H1 (cell line): ENCODE measurements around the gene DFFB. TPM values are rescaled to one million over a fixed set of nuclear protein-coding genes. Genes with fewer than 3 reads are reported as not detected.

Experiments
- CTCF ChIA-PET: fragments of 300-600 bp; sonication (Branson Sonifier 250); formaldehyde crosslinking; loops from one replicate; lab custom pipeline; 2021; ENCODE audit not compliant: partially characterized antibody; lab: Charles Lee
- POLR2A ChIA-PET: fragments of 300-600 bp; sonication (Branson Sonifier 250); formaldehyde crosslinking; loops from one replicate; lab custom pipeline; 2021; ENCODE audit warnings: inconsistent platforms; ENCODE audit not compliant: partially characterized antibody; lab: Charles Lee
- DNase-seq, 2 experiments: peaks; one replicate each; pipeline versions ENCODE4 v3.0.0 to v3.0.0-alpha.2; 2010 to 2022; ENCODE audit warnings: low spot score in 2 of 2, low read depth in 1 of 2, mixed read lengths in 1 of 2
- FAIRE-seq: peaks from 2 replicates; lab custom pipeline; 2011; peaks lifted over from hg19 to GRCh38; lab: Jason Lieb, UNC
- H2AFZ ChIP-seq: 2 replicates; pipeline ENCODE4 v1.8.1; 2012; ENCODE audit warnings: low read length, inconsistent platforms
- H2AK5ac ChIP-seq: 2 replicates; pipeline ENCODE4 v1.6.1; 2013; ENCODE audit warnings: low read depth, low read length
- H2BK120ac ChIP-seq: replicated peaks from 2 replicates; pipeline ENCODE3; 2013; ENCODE audit warnings: low read depth, low read length, inconsistent platforms
- H2BK12ac ChIP-seq: 2 replicates; pipeline ENCODE4 v1.6.1; 2013; ENCODE audit warnings: low read depth, low read length
- H2BK15ac ChIP-seq: 2 replicates; pipeline ENCODE4 v1.6.1; 2013; ENCODE audit warnings: low read length
- H2BK20ac ChIP-seq: 2 replicates; pipeline ENCODE4 v1.6.1; 2013; ENCODE audit warnings: low read length
- H2BK5ac ChIP-seq: 2 replicates; pipeline ENCODE4 v1.6.1; 2013; ENCODE audit warnings: low read depth, low read length
- H3K14ac ChIP-seq: 2 replicates; pipeline ENCODE4 v1.6.1; 2013; ENCODE audit warnings: inconsistent platforms; ENCODE audit not compliant: insufficient read length
- H3K18ac ChIP-seq: 2 replicates; pipeline ENCODE4 v1.6.1; 2013; ENCODE audit warnings: low read length; ENCODE audit errors: extremely low read depth
- H3K23ac ChIP-seq: 2 replicates; pipeline ENCODE4 v1.6.1; 2013; ENCODE audit warnings: inconsistent platforms; ENCODE audit not compliant: insufficient read length
- H3K23me2 ChIP-seq: 2 replicates; pipeline ENCODE4 v1.6.1; 2013; ENCODE audit warnings: low read depth, low read length
- H3K27ac ChIP-seq: 2 replicates; pipeline ENCODE4 v1.6.1; 2011; ENCODE audit warnings: low read depth, low read length, inconsistent platforms
- H3K27me3 ChIP-seq, 4 experiments: replicated peaks in 1 of 4; 1 replicate in 1 of 4; 2 replicates in 3 of 4; pipeline versions ENCODE4 v1.6.1 to v1.8.1; 2011 to 2013; ENCODE audit warnings: low read length in 3 of 4, mild to moderate bottlenecking in 3 of 4, inconsistent platforms in 2 of 4, mixed read lengths in 2 of 4, moderate library complexity in 1 of 4; ENCODE audit not compliant: control insufficient read depth in 3 of 4, insufficient read depth in 3 of 4; ENCODE audit errors: extremely low read depth in 1 of 4
- H3K36me3 ChIP-seq, 4 experiments: 2 replicates each; pipeline versions ENCODE4 v1.6.1 to v1.8.1; 2011 to 2013; ENCODE audit warnings: mild to moderate bottlenecking in 4 of 4, low read length in 3 of 4, moderate library complexity in 2 of 4, control low read depth in 1 of 4, inconsistent platforms in 1 of 4; ENCODE audit not compliant: insufficient read depth in 4 of 4, control insufficient read depth in 2 of 4
- H3K4ac ChIP-seq: replicated peaks from 2 replicates; pipeline ENCODE3; 2013; ENCODE audit warnings: low read length, low read depth, mixed read lengths, inconsistent platforms; ENCODE audit not compliant: insufficient read length
- H3K4me1 ChIP-seq, 4 experiments: replicated peaks in 1 of 4; 1 replicate in 1 of 4; 2 replicates in 3 of 4; pipeline versions ENCODE4 v1.6.1 to v1.8.1; 2011 to 2013; ENCODE audit warnings: low read length in 3 of 4, inconsistent platforms in 2 of 4, mixed read lengths in 1 of 4; ENCODE audit not compliant: insufficient read depth in 4 of 4, control insufficient read depth in 3 of 4
- H3K4me2 ChIP-seq, 2 experiments: 2 replicates each; pipeline versions ENCODE4 v1.6.1 to v1.8.1; 2011 to 2013; ENCODE audit warnings: low read depth in 2 of 2, low read length in 2 of 2, control low read depth in 1 of 2, inconsistent platforms in 1 of 2, mild to moderate bottlenecking in 1 of 2; ENCODE audit not compliant: insufficient read depth in 1 of 2
- H3K4me3 ChIP-seq, 4 experiments: fragments of 200-600, 300-600 bp in 1 of 4; sonication (generic), shearing (Covaris generic), sonication (Bioruptor Twin) in 1 of 4; 2 replicates each; pipeline versions ENCODE4 v1.5.1 to v1.8.1; 2011 to 2016; ENCODE audit warnings: low read length in 4 of 4, low read depth in 3 of 4, control low read depth in 2 of 4, inconsistent platforms in 2 of 4, mild to moderate bottlenecking in 2 of 4, mixed read lengths in 1 of 4, moderate library complexity in 1 of 4; ENCODE audit not compliant: insufficient read depth in 2 of 4; ENCODE audit errors: extremely low read depth in 1 of 4
- H3K56ac ChIP-seq: replicated peaks from 2 replicates; pipeline ENCODE3; 2013; ENCODE audit warnings: low read depth, mild to moderate bottlenecking, mixed read lengths, low read length, inconsistent platforms; ENCODE audit not compliant: insufficient read length
- H3K79me1 ChIP-seq: 2 replicates; pipeline ENCODE4 v1.6.1; 2013; ENCODE audit warnings: low read depth, low read length, control low read depth
- H3K79me2 ChIP-seq, 2 experiments: 2 replicates each; pipeline versions ENCODE4 v1.6.1 to v1.8.1; 2012 to 2013; ENCODE audit warnings: low read length in 2 of 2, mild to moderate bottlenecking in 2 of 2, inconsistent platforms in 1 of 2; ENCODE audit not compliant: insufficient read depth in 2 of 2, control insufficient read depth in 1 of 2
- H3K9ac ChIP-seq, 4 experiments: replicated peaks in 1 of 4; 1 replicate in 1 of 4; 2 replicates in 3 of 4; pipeline versions ENCODE4 v1.6.1 to v1.8.1; 2011 to 2013; ENCODE audit warnings: low read depth in 3 of 4, low read length in 3 of 4, control low read depth in 2 of 4, mild to moderate bottlenecking in 2 of 4, moderate library complexity in 2 of 4, inconsistent platforms in 1 of 4; ENCODE audit errors: extremely low read depth in 1 of 4
- H3K9me3 ChIP-seq, 2 experiments: 2 replicates each; pipeline versions ENCODE4 v1.6.1 to v1.8.1; 2012 to 2013; ENCODE audit warnings: mild to moderate bottlenecking in 2 of 2, moderate library complexity in 2 of 2, control low read depth in 1 of 2, inconsistent platforms in 1 of 2, low read depth in 1 of 2, low read length in 1 of 2, mixed read lengths in 1 of 2; ENCODE audit not compliant: insufficient read depth in 2 of 2
- H4K20me1 ChIP-seq, 2 experiments: replicated peaks in 1 of 2; 2 replicates each; pipeline versions ENCODE3 to v1.8.1; 2011 to 2013; ENCODE audit warnings: inconsistent platforms in 2 of 2, low read length in 2 of 2, mild to moderate bottlenecking in 1 of 2; ENCODE audit not compliant: insufficient read depth in 2 of 2, control insufficient read depth in 1 of 2
- H4K5ac ChIP-seq: 2 replicates; pipeline ENCODE4 v1.6.1; 2013; ENCODE audit warnings: low read length, low read depth, mixed read lengths, inconsistent platforms; ENCODE audit not compliant: insufficient read length
- H4K8ac ChIP-seq: 2 replicates; pipeline ENCODE4 v1.8.0; 2013; ENCODE audit warnings: mild to moderate bottlenecking, moderate library complexity, low read length, inconsistent platforms; ENCODE audit not compliant: insufficient read depth; ENCODE audit errors: extremely low read depth
- H4K91ac ChIP-seq: replicated peaks from 2 replicates; pipeline ENCODE3; 2013; ENCODE audit warnings: low read length, mixed read lengths, inconsistent platforms; ENCODE audit not compliant: insufficient read length
- ASH2L ChIP-seq: fragments of 200-600, 300-600 bp; sonication (generic); IDR thresholded peaks from one replicate; pipeline ENCODE4 v1.7.1; 2017; ENCODE audit warnings: low read length
- BCL11A ChIP-seq, 2 experiments: IDR thresholded peaks; one replicate each; pipeline ENCODE4 v1.6.1; 2011; ENCODE audit warnings: low read depth in 2 of 2, low read length in 2 of 2, mild to moderate bottlenecking in 2 of 2
- CBX8 ChIP-seq: fragments of 300-800, 300-1000 bp; sonication (generic); IDR thresholded peaks from 2 replicates; pipeline ENCODE4 v1.7.1; 2016; ENCODE audit warnings: low read depth, low read length, borderline replicate concordance
- CEBPB ChIP-seq: IDR thresholded peaks from 2 replicates; pipeline ENCODE4 v1.6.1; 2012; ENCODE audit warnings: low read depth, low read length
- EGR1 ChIP-seq: IDR thresholded peaks from 2 replicates; pipeline ENCODE4 v1.6.1; 2011; ENCODE audit warnings: low read depth, low read length, borderline replicate concordance
- FOSL1 ChIP-seq: IDR thresholded peaks from 2 replicates; pipeline ENCODE4 v1.6.1; 2011; ENCODE audit warnings: mild to moderate bottlenecking, low read depth, low read length, moderate library complexity; ENCODE audit not compliant: insufficient read depth
- KDM1A ChIP-seq: fragments of 200-600, 300-600 bp; sonication (generic); IDR thresholded peaks from 2 replicates; pipeline ENCODE4 v1.7.1; 2016; ENCODE audit warnings: mild to moderate bottlenecking, low read length, borderline replicate concordance
- KDM4A ChIP-seq: IDR thresholded peaks from one replicate; pipeline ENCODE4 v1.7.1; 2012; ENCODE audit warnings: low read depth, mild to moderate bottlenecking, moderate library complexity, low read length, inconsistent platforms; ENCODE audit not compliant: severe bottlenecking
- NANOG ChIP-seq: IDR thresholded peaks from 2 replicates; pipeline ENCODE4 v1.6.1; 2011; ENCODE audit warnings: low read length, low read depth, mild to moderate bottlenecking, inconsistent platforms; ENCODE audit not compliant: insufficient read depth, poor library complexity, severe bottlenecking
- POU5F1 ChIP-seq: IDR thresholded peaks from 2 replicates; pipeline ENCODE4 v1.6.1; 2011; ENCODE audit warnings: low read depth, mild to moderate bottlenecking, low read length, moderate library complexity
- SAP30 ChIP-seq: fragments of 300-600 bp; sonication (generic); IDR thresholded peaks from 2 replicates; pipeline ENCODE4 v1.7.1; 2012; ENCODE audit warnings: low read length, moderate library complexity, mild to moderate bottlenecking, inconsistent platforms; ENCODE audit not compliant: insufficient read depth, insufficient replicate concordance
- SP2 ChIP-seq: IDR thresholded peaks from 2 replicates; pipeline ENCODE4 v1.6.1; 2012; ENCODE audit warnings: mild to moderate bottlenecking, low read length, inconsistent platforms
- TAF7 ChIP-seq: optimal IDR thresholded peaks from 2 replicates; pipeline ENCODE3; 2011; ENCODE audit warnings: low read depth, mild to moderate bottlenecking, inconsistent platforms, low read length, moderate library complexity, borderline replicate concordance
- YY1 ChIP-seq: IDR thresholded peaks from 2 replicates; pipeline ENCODE4 v1.6.1; 2011; ENCODE audit warnings: low read depth, mild to moderate bottlenecking, low read length
- WGBS, 2 experiments: shearing (Covaris generic) in 1 of 2; methylation state at CpG; one replicate each; pipeline versions ENCODE4 v1.1.6 to v1.1.7; 2013 to 2015; ENCODE audit warnings: low lambda C conversion rate in 2 of 2, mixed read lengths in 2 of 2, inconsistent platforms in 1 of 2, low coverage in 1 of 2, missing lambda C conversion rate in 1 of 2; ENCODE audit not compliant: insufficient replicate concordance in 2 of 2, insufficient coverage in 1 of 2, insufficient read length in 1 of 2; ENCODE audit errors: extremely low coverage in 1 of 2, missing lambda C conversion rate in 1 of 2; 5-methylcytosine and 5-hydroxymethylcytosine counted together
- polyA plus RNA-seq, 7 experiments: library from polyadenylated mRNA; depleted of rRNA in 3 of 7; stranded (reverse) in 5 of 7; unstranded in 2 of 7; fragments of >200 nt in 5 of 7; fragments of 200-250 nt in 2 of 7; gene quantifications; 1 replicate in 5 of 7; 2 replicates in 1 of 7; 4 replicates in 1 of 7; pipeline versions ENCODE4 v1.2.1 to v1.2.3, GENCODE V29; 2011 to 2013; ENCODE audit warnings: missing spikeins in 2 of 7, mixed read lengths in 2 of 7
- total RNA-seq: library from RNA; stranded (reverse); fragmentation: NEBNext Ultra II Directional; extraction: Animal tissue kit (Norgen Biotek cat#: 25700); gene quantifications from 2 replicates; pipeline ENCODE4 v1.2.1, GENCODE V29; 2021

Gene DFFB
- total and polyA plus RNA-seq, 2 of the 8 experiments (the other 6 are each of a cell fraction or from before 2014, with no cell fraction given): 8.6 to 11.9 TPM

GRCh38 chr1:3821908-3822307 is 35.4 kb upstream of the DFFB start:
- Histone ChIP-seq H2AFZ (no peak overlapping the region), H3K18ac (no peak overlapping the region), H3K9ac (no peak overlapping the region), H3K79me2 (no peaks in the 10 kb centered on the region), H4K91ac (no peak overlapping the region), H2BK15ac (no peak overlapping the region), H3K23me2 (no peaks in the 10 kb centered on the region), H3K27me3 (no peaks in the 10 kb centered on the region), H3K79me1 (no peaks in the 10 kb centered on the region), H3K56ac (no peak overlapping the region), H4K20me1 (peaks cover 1 to 10% of the 10 kb centered on the region in 2 experiments), H2BK120ac (no peak overlapping the region), H3K4ac (no peak overlapping the region), H3K4me1 (no peaks in the 10 kb centered on the region; a peak in 1 of 7 replicates), H3K27ac (no peak overlapping the region), H3K14ac (no peak overlapping the region), H2BK12ac (no peak overlapping the region), H3K23ac (no peak overlapping the region), H2AK5ac (no peak overlapping the region), H4K5ac (no peak overlapping the region), H3K4me3 (no peak overlapping the region), H2BK20ac (no peak overlapping the region), H2BK5ac (no peak overlapping the region), H4K8ac (no peak overlapping the region), H3K36me3 (peaks cover 0 to 6% (median 0%) of the 10 kb centered on the region in 4 experiments; a peak in 3 of 8 replicates), H3K9me3 (no peaks in the 10 kb centered on the region), H3K4me2 (no peak overlapping the region)
- DNase-seq: no peak
- ChIA-PET POLR2A (interaction anchor here (0.5 to 1.5 kb wide), 3 partner anchors 16 to 302 kb away, joined by 3 to 4 read pairs (median 3); no protein-coding TSS in a partner anchor), CTCF (interaction anchor here (1.0 to 1.8 kb wide), 4 partner anchors 19 to 86 kb away, joined by 3 to 8 read pairs (median 3); no protein-coding TSS in a partner anchor)
- no peak for TF ChIP-seq KDM1A
- no peak for TF ChIP-seq POU5F1
- TF ChIP-seq FOSL1: no peak
- TF ChIP-seq BCL11A (IDR thresholded peaks at IDR 0.05; ENCODE audit: low read depth in 2 of 2, low read length in 2 of 2): no peak
- no peak for TF ChIP-seq SP2
- no peak for TF ChIP-seq NANOG
- no peak for TF ChIP-seq KDM4A
- TF ChIP-seq CEBPB: no peak
- no peak for TF ChIP-seq TAF7
- no peak for TF ChIP-seq EGR1
- no peak for TF ChIP-seq YY1
- no peak for TF ChIP-seq SAP30
- no peak for TF ChIP-seq CBX8
- no peak for TF ChIP-seq ASH2L
- WGBS, 2 experiments: 95% methylated on average over 15 of the region's 15 CpGs; no CpG with 5 or more reads in 1 of the 2 experiments
- FAIRE-seq: no peak
